GM19324 (cell line): Measurements from ENCODE around the gene MPND.

Experiments
- ATAC-seq: cut with Tn5 transposase; IDR thresholded peaks from one replicate; pipeline ENCODE4 v1.9.1; 2021; ENCODE audit warnings: mild to moderate bottlenecking, moderate library complexity; ENCODE audit not compliant: unreplicated experiment, low FRiP score

The MPND gene

GRCh38 chr19:4393947-4394590 is 50.7 kb downstream of the MPND start:
- ATAC-seq = no peak

- ATAC-seq = no peak
Measured at GRCh38 chr19:4396949-4397783, 53.8 kb downstream of the MPND start.

- no peak for ATAC-seq
Measured at GRCh38 chr19:4399812-4400134, 56.4 kb downstream of the MPND start.

GRCh38 chr19:4400135-4400936 is 57.0 kb downstream of the MPND start, which contains the start of gene SH3GL1:
TSS of gene SH3GL1 (minus strand) at chr19:4400547. CDS start at chr19:4400368, 179 bp downstream.
- peak; percentile 78 for ATAC-seq

- ATAC-seq = no peak
Measured at GRCh38 chr19:4401769-4402170, 58.4 kb downstream of the MPND start.

- peak; percentile 74 for ATAC-seq
Measured at GRCh38 chr19:4402171-4403004, 59.0 kb downstream of the MPND start, which contains the start of gene CHAF1A. TSS of gene CHAF1A (plus strand) at chr19:4402640. CDS start at chr19:4402763, 123 bp downstream.

GRCh38 chr19:4403005-4403761 is 59.8 kb downstream of the MPND start:
- ATAC-seq = no peak

- ATAC-seq = no peak
Measured at GRCh38 chr19:4405977-4406376, 62.6 kb downstream of the MPND start.

GRCh38 chr19:4406626-4407025 is 63.3 kb downstream of the MPND start:
- ATAC-seq = no peak

GRCh38 chr19:4409123-4409933 is 66.0 kb downstream of the MPND start:
- ATAC-seq = no peak
